DOHH2 (cell line): ENCODE results near the gene DNAL1.

Experiments
- H3F3A ChIP-seq: fragments of 200-600 bp; sonication (generic), shearing (Covaris generic); 2 replicates; pipeline ENCODE4 v1.6.0; 2016; ENCODE audit warnings: antibody characterized with exemption, mild to moderate bottlenecking; ENCODE audit not compliant: control insufficient read depth, insufficient read depth
- H3K27ac ChIP-seq: fragments of 200-600 bp; sonication (generic); 2 replicates; pipeline ENCODE4 v1.5.1; 2014; ENCODE audit warnings: low read depth, mild to moderate bottlenecking, low read length, moderate library complexity
- H3K27me3 ChIP-seq: fragments of 200-600 bp; sonication (generic); 2 replicates; pipeline ENCODE4 v1.6.1; 2014; ENCODE audit warnings: mild to moderate bottlenecking, low read length, mixed read lengths; ENCODE audit not compliant: control insufficient read depth
- H3K36me3 ChIP-seq: fragments of 200-600 bp; sonication (generic); 2 replicates; pipeline ENCODE4 v1.6.1; 2014; ENCODE audit warnings: mild to moderate bottlenecking, low read length, moderate library complexity, mixed read lengths; ENCODE audit not compliant: control insufficient read depth
- H3K4me1 ChIP-seq: fragments of 200-600 bp; sonication (generic); 2 replicates; pipeline ENCODE4 v1.6.1; 2014; ENCODE audit warnings: mild to moderate bottlenecking, low read length, mixed read lengths; ENCODE audit not compliant: control insufficient read depth
- H3K4me2 ChIP-seq: fragments of 200-600 bp; sonication (generic); 2 replicates; pipeline ENCODE4 v1.6.0; 2014; ENCODE audit warnings: mild to moderate bottlenecking, low read length, moderate library complexity
- H3K4me3 ChIP-seq: fragments of 200-600 bp; sonication (generic); 2 replicates; pipeline ENCODE4 v1.5.1; 2014; ENCODE audit warnings: mild to moderate bottlenecking, low read length, mixed read lengths
- H3K79me2 ChIP-seq: fragments of 200-600 bp; sonication (generic); 2 replicates; pipeline ENCODE4 v1.6.1; 2014; ENCODE audit warnings: mild to moderate bottlenecking, low read length, mixed read lengths; ENCODE audit not compliant: control insufficient read depth
- H3K9me2 ChIP-seq: fragments of 200-600 bp; sonication (generic); replicated peaks from 2 replicates; pipeline ENCODE4 v1.6.1; 2014; ENCODE audit warnings: mild to moderate bottlenecking, low read length, mixed read lengths; ENCODE audit not compliant: control insufficient read depth
- H3K9me3 ChIP-seq: fragments of 200-600 bp; sonication (generic); 2 replicates; pipeline ENCODE4 v1.6.1; 2014; ENCODE audit warnings: antibody characterized with exemption, low read length, mixed read lengths; ENCODE audit not compliant: control insufficient read depth, insufficient read depth
- H4K20me1 ChIP-seq: fragments of 200-600 bp; sonication (generic); 2 replicates; pipeline ENCODE4 v1.6.0; 2014; ENCODE audit warnings: low read depth, mild to moderate bottlenecking, antibody characterized with exemption, low read length, moderate library complexity; ENCODE audit not compliant: control insufficient read depth, insufficient read depth
- CTCF ChIP-seq: fragments of 200-600 bp; sonication (generic); IDR thresholded peaks from one replicate; pipeline ENCODE4 v1.5.1; 2014; ENCODE audit warnings: antibody characterized with exemption, mild to moderate bottlenecking, low read depth, low read length; ENCODE audit not compliant: poor library complexity, severe bottlenecking
- EZH2phosphoT487 ChIP-seq: fragments of 200-600 bp; sonication (generic); IDR thresholded peaks from 2 replicates; pipeline ENCODE4 v1.6.1; 2017; ENCODE audit warnings: borderline replicate concordance, mild to moderate bottlenecking, antibody characterized with exemption, low read length, moderate library complexity, mixed read lengths

DNAL1 gene

GRCh38 chr14:73723406-73723796 lies 78.6 kb downstream of the DNAL1 start:
- no peak overlapping the region for H3K27ac ChIP-seq

GRCh38 chr14:73723797-73724661 lies 79.2 kb downstream of the DNAL1 start:
- Histone ChIP-seq H3K27ac (no peak overlapping the region), H3K4me1 (peaks cover 7% of the 10 kb centered on the region), H3K9me2 (no peaks in the 10 kb centered on the region), H3K9me3 (no peaks in the 10 kb centered on the region), H3K27me3 (no peaks in the 10 kb centered on the region), H3K4me2 (no peak overlapping the region), H3K36me3 (peaks cover 97% of the 10 kb centered on the region), H3K79me2 (peaks cover 19% of the 10 kb centered on the region), H3F3A (peaks cover 21% of the 10 kb centered on the region), H3K4me3 (no peak overlapping the region), H4K20me1 (peaks cover 12% of the 10 kb centered on the region; the same call in 1 of the 2 replicates)
- TF ChIP-seq CTCF (no peak), EZH2phosphoT487 (no peak)

More at GRCh38 chr14:73723406-73723796, 78.6 kb downstream of the DNAL1 start:
- Histone ChIP-seq H3K36me3 (peaks cover 96% of the 10 kb centered on the region), H4K20me1 (peaks cover 12% of the 10 kb centered on the region; the same call in 1 of the 2 replicates), H3K79me2 (peaks cover 14% of the 10 kb centered on the region), H3K9me2 (no peaks in the 10 kb centered on the region), H3K9me3 (no peaks in the 10 kb centered on the region), H3K4me3 (no peak overlapping the region), H3K4me1 (peaks cover under 1% of the 10 kb centered on the region), H3K27me3 (no peaks in the 10 kb centered on the region), H3K4me2 (no peak overlapping the region), H3F3A (peaks cover 19% of the 10 kb centered on the region)
- no peak for TF ChIP-seq CTCF
- TF ChIP-seq EZH2phosphoT487 = no peak

GRCh38 chr14:73724696-73725095 lies 79.9 kb downstream of the DNAL1 start:
- Histone ChIP-seq H3K9me3 (no peaks in the 10 kb centered on the region), H4K20me1 (peaks cover 16% of the 10 kb centered on the region; the same call in 1 of the 2 replicates), H3K4me3 (no peak overlapping the region), H3K4me2 (no peak overlapping the region), H3K27me3 (no peaks in the 10 kb centered on the region), H3K27ac (no peak overlapping the region), H3K4me1 (peaks cover 9% of the 10 kb centered on the region), H3F3A (peaks cover 22% of the 10 kb centered on the region), H3K36me3 (peaks cover 98% of the 10 kb centered on the region), H3K79me2 (peaks cover 24% of the 10 kb centered on the region), H3K9me2 (no peaks in the 10 kb centered on the region)
- TF ChIP-seq EZH2phosphoT487 (no peak), CTCF (no peak)
